T-helper 22 cell (primary cell): Measurements from ENCODE around the gene RPS26.

Source experiments
- DNase-seq: peaks from one replicate; pipeline ENCODE4 v3.0.0-alpha.2; 2020; ENCODE audit warnings: low read depth

The RPS26 gene

GRCh38 chr12:56078931-56079722 is 37.4 kb downstream of the RPS26 start:
- DNase-seq, result peak; percentile 23

DNA sequence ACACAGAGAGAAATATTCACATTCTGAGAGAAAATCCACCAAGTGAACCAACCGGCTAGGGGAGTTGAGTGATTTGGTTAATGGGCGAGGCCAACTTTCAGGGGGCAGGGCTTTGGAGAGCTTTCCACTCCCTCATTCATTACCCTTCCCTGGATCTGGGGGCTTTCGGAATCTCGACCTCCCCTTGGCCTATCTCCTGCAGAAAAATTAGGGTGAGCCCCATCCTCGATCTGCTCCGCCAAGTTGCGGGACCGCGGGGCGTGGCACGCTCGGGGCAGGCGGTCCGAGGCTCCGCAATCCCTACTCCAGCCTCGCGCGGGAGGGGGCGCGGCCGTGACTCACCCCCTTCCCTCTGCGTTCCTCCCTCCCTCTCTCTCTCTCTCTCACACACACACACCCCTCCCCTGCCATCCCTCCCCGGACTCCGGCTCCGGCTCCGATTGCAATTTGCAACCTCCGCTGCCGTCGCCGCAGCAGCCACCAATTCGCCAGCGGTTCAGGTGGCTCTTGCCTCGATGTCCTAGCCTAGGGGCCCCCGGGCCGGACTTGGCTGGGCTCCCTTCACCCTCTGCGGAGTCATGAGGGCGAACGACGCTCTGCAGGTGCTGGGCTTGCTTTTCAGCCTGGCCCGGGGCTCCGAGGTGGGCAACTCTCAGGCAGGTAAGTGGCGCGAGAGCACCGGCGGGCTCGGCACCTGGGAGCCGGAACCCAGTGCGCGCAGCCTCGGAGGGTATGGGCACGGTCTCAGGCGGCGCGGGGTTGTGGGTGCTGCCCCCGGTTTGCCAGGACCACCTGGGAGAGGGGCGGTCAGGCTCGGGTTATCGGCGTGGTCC is 38.2 kb downstream of the RPS26 start, which contains the start of gene ERBB3:
Gene ERBB3, plus strand, starts transcription at position 443 of the 833 bp plus-strand sequence. Its CDS starts 136 bp downstream, at position 579.
- DNase-seq, result peak; percentile 60

GRCh38 chr12:56080556-56081138 is 38.9 kb downstream of the RPS26 start:
- no peak for DNase-seq

DNA sequence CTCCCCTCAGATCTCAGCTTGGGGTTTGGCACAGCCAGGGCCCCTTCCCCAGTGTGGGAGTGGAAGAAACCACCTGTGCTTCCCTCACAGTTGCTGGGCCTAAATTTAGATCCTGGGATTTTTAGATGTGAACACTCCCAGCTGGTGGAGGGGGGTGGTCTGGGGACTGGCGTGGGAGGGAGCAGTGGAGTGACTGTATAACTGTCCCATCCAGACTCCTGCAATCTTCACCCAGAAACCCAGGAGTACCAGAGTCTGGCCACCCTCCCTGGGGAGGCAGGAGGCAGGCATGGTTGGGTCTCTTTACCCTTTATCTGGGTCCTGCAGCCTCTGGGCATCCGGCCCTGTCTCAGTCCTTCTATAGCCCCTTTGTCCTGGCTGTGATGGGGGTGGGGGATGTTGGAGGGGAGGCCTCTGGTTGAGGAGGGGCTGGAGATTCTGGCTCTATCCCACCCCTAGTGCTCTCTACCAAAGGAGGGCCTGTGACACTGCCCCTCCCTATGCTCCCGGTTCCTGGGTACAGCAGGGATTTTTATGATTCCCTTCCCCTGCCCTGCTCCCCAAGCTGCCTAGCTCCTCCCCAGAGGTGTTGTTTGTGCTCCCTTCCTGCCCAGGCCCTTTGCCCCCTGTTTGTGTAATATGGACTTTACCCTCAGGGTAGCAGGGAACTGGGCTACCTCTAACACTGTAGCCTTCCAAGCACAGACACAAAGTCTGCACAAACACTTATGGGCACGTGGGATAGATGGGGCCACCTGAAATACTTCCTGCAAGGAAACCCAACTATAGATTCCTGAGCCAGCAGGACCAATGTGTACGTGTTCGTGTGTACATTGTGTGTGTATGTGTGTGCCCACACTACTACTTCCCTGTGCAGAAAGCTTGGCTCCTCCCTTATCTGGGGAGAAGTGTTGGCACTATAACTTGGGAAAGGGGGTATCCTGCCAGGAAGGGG is 40.0 kb downstream of the RPS26 start:
- no peak for DNase-seq

DNA sequence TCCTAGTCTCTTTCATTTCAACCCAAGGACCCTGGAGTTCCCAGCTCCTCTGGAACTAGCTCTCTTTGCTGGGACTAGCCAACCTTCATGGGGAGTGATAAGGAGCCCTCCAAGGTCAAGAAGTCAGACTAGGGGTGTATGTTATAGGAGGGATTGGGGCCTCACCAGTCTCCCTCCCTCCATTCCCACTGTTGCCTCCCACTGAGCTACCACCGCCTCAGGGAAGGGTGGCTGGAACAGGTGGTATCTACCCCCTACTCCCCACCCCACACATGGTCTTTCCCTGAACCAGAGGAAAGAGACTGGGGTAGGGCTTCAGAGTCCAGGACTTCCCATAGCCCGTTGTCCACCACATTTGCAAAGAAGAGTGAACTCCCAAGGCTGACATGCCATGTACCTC is 40.7 kb downstream of the RPS26 start:
- DNase-seq, result no peak

GRCh38 chr12:56082967-56083366 is 41.2 kb downstream of the RPS26 start:
- no peak for DNase-seq

GRCh38 chr12:56084958-56085543 is 43.3 kb downstream of the RPS26 start:
- no peak for DNase-seq

DNA sequence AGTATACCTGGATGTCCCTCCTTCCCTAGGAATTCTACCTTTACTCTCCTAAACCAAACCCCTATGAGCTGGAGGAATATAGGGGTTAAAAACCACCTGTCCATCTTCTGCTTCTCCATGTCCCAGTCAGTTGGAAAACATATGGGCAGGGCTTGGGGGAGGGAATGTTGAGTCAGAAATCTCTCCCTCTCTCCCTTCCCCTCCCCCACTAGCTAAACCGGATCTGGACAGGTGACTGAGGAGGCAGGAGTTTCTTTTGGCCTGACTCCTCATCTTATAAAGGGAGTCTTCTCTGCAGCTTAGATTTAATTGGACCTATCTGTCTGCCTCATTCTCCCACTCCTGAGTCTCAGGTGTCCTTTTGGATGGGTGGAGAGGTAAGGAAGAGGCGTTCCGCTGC is 44.4 kb downstream of the RPS26 start:
- DNase-seq, result no peak

- DNase-seq, result no peak
Observed at GRCh38 chr12:56086608-56087007, 44.9 kb downstream of the RPS26 start.

GRCh38 chr12:56087220-56087619 is 45.5 kb downstream of the RPS26 start:
- no peak for DNase-seq
